Head of caudate nucleus (tissue), 42 donors: Measurements from ENCODE around the gene KISS1R.
"Not testable (repeated sequence)": the region's sequence is repeated elsewhere in the genome, so short reads cannot be mapped to it uniquely, and the experiment has no call there.

Experiments used
- DNase-seq, 42 donors: peaks; one replicate each; pipeline versions ENCODE4 v3.0.0 to v3.0.0-alpha.2; 2020 to 2021; ENCODE audit warnings: mixed read lengths in 7 of 42
- intact Hi-C: fragments of 100-400 bp; cut with DNase I; formaldehyde crosslinking; loops from one replicate; pipeline ENCODE4 v1.15.0; 2022

The KISS1R gene

GRCh38 chr19:879711-880438 is 37.3 kb upstream of the KISS1R start:
- intact Hi-C loops: no loop called here
- DNase-seq: no peak

- no peak for DNase-seq
- intact Hi-C loops: no loop called here
Observed at GRCh38 chr19:881385-882071, 35.6 kb upstream of the KISS1R start.

GRCh38 chr19:882871-883497 is 34.1 kb upstream of the KISS1R start:
- intact Hi-C loops: no loop called here
- DNase-seq: no peak

GRCh38 chr19:883661-884211 is 33.4 kb upstream of the KISS1R start:
- intact Hi-C loops: no loop called here

DNA sequence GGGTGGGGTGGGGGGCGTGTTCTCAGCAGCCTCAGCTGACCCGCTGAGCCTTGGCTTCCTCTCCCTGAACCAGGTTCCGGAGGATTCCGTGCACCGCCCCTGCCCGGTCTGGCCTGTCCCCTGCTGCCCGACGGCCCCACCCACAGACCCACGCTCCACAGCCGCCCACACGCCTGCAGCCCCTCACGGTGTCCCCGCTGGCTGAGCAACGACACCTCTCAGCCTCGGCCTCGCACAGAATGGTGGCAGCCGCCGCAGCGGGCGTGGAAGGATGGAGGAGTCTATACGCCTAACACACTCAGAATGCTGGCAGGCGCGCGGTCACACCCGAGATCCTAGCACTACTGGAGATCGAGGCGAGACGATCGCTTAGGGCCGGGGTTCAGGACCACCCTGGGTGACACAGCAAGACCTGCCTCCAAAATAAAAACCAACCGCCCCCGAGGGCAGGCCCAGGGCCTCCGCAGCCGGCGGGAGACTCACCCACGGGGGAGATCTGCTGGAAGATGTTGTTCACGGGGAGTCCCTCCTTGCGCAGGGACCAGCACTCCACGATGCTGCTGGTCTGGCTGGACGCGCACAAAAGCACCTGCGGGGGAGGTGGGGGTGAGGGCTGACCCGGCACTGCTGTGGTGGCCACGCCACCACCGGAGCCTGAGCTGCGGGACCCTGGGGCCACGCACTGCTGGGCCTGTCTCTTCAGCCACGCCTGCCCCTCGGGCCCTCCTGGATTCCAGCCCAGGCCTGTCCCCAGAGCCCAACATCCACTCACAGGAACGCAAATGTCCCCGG is 32.5 kb upstream of the KISS1R start:
- DNase-seq: no peak
- intact Hi-C loops: no loop called here

More at GRCh38 chr19:883661-884211, 33.4 kb upstream of the KISS1R start:
- no peak for DNase-seq

DNA sequence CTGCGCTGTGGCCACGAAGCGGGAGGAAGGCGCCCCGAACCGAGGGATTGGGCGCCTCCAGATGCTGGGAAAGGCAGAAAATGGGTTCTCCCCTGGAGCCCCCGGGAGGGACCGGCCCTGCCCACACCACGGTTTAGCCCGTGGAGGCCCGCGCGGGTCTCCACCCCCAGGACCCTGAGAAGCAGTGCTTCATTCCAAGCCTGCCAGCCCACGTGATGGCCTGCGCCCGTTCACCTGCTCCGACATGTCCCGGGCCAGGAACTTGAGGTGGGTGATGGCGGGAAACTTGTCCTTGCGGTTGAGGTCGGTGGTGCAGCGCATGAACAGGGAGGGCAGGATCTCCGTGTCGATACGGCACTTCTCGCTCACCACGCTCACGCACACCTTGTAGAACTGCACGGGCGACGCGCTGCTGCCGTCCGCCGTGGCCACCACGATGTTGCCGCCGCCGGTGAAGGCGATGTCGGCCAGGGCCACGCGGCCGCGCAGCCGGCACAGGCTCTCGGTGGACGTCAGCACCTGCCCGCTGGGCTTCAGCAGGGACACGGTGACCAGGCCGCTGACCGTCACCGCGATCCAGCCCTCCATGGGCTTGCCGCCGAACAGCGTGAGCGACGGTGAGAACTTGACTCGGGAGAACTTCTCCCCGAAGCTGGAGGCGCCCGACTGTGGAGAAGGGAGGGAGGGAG is 31.5 kb upstream of the KISS1R start:
- no peak for DNase-seq
- intact Hi-C loops: no loop called here

DNA sequence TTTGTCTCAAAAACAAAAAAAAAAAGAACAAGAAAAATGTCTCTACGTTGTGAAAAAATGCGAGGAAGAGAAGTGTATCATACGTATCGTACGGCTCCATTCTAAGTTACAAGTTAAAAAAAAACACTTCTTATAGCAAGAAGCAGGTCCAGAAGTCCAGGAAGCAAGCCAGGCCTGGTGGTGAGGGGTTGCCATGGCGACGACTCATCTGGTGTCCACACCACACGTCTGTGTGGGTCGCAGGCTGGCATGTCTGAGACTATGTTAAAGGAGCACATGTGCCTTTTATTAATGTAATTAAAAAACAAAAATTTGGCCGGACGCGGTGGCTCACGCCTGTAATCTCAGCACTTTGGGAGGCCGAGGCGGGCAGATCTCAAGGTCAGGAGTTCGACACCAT is 30.1 kb upstream of the KISS1R start:
- DNase-seq: no peak

DNA sequence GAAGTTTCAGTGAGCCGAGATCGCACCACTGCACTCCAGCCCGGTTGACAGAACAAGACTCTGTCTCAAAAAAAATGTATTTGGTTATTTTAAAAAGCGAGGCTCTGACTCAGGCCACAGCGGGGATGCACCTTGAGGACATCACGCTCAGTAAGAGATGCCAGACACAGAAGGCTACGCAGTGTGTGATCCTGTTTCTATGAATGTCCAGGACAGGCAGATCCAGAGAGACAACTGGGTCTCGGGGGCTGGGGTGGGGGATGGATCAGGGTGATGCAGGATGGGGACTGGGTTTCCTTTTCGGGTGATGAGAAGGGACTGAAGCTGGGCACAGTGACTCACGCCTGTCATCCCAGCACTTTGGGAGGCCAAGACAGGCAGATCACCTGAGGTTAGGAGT is 29.5 kb upstream of the KISS1R start:
- intact Hi-C loops: no loop called here
- DNase-seq: no peak

More for the DNA sequence above, 30.1 kb upstream of the KISS1R start:
- intact Hi-C loops: no loop called here

DNA sequence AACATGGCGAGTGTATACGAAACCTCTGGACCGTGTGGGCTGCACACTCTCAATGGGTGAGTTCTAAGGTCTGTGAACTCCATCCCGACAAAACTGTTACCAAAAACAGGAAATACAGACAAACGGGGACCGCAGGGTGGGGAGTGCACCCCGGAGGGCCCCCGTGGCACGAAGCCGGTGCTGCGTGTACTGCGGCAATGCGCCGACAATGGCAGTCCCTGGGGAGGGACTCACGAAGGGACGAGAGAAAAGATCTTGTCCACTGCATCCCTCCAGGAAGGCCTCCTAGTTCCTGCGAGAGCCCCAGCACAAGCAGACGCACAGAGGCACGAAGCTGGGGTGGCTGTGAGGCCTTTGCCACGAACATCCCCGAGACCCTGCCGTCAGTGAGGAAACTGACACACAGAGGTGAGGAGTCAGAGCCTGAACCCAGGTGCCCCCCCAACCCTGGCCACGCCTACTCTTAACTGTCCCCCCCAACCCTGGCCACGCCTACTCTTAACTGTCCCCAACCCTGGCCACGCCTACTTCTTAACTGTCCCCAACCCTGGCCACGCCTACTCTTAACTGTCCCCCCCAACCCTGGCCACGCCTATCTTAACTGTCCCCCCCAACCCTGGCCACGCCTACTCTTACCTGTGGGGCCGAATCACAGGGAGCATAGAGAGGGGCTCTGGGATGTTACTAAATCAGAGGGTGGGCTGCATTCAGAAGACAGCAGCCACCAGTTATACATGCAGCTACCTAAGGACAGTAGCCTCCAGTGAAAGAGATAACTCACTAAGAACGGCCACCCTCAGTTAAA is 28.4 kb upstream of the KISS1R start:
- intact Hi-C loops: no loop called here
- DNase-seq: no peak

DNA sequence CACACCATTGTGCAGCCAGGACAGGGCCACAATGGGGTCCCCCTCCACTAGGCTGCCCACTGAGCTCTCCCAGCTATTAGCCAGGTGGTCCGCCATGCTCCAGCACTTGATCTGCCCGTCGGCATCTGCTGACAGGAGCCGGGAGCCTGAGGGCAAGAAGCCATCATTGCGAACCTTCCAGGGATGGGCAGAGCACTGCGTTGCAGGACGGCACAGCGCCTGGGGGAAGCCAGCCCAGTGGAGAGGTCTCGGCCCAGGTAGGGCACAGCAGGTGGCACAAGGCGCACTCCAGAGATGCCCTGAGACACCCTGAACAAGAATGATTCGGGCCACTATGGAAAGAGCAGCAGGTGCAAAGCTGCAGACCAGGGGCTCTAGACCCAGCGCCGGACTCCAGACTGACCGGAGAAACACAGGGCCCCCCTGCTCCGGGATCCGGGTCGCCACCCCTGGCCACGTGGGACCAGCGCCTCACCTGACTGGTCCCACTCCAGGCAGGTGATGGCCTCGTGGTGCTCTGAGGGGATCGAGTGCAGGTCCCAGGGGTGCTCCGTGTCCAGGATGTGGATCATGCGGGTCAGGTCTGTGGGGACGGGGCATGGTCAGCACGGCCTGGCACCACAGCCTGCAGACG is 27.4 kb upstream of the KISS1R start:
- intact Hi-C loops: loop anchor here (5.0 kb wide), 1 partner anchor 92 kb away; the partner anchor contains the start of gene PTBP1
- DNase-seq: no peak

GRCh38 chr19:890831-891230 is 26.3 kb upstream of the KISS1R start:
- intact Hi-C loops: loop anchor here (5.0 kb wide), 1 partner anchor 94 kb away; the partner anchor contains the start of gene PTBP1
- DNase-seq: no peak

DNA sequence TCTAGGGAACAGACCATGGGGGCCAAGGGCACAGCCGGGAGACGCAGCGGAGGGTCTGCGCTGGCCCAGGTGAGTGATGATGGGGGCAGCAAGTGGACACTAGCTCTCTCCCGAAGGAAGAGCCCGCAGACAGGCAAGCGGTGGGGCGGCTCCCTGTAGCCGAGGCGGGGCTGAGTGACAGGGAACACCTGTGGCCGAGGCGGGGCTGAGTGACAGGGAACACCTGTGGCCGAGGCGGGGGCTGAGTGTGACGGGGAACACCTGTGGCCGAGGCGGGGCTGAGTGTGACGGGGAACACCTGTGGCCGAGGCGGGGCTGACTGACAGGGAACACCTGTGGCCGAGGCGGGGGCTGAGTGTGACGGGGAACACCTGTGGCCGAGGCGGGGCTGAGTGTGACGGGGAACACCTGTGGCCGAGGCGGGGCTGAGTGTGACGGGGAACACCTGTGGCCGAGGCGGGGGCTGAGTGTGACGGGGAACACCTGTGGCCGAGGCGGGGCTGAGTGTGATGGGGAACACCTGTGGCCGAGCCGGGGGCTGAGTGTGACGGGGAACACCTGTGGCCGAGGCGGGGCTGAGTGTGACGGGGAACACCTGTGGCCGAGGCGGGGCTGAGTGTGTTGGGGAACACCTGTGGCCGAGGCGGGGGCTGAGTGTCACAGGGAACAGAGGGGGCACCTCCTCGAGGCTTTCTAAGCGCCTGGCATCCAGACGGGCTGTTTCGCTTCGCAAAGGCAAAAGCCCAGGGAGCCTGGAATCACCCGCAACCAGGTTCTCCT is 25.5 kb upstream of the KISS1R start:
- not testable (repeated sequence) for DNase-seq
- intact Hi-C loops: loop anchor here (5.0 kb wide), 1 partner anchor 94 kb away; the partner anchor contains the start of gene PTBP1

DNA sequence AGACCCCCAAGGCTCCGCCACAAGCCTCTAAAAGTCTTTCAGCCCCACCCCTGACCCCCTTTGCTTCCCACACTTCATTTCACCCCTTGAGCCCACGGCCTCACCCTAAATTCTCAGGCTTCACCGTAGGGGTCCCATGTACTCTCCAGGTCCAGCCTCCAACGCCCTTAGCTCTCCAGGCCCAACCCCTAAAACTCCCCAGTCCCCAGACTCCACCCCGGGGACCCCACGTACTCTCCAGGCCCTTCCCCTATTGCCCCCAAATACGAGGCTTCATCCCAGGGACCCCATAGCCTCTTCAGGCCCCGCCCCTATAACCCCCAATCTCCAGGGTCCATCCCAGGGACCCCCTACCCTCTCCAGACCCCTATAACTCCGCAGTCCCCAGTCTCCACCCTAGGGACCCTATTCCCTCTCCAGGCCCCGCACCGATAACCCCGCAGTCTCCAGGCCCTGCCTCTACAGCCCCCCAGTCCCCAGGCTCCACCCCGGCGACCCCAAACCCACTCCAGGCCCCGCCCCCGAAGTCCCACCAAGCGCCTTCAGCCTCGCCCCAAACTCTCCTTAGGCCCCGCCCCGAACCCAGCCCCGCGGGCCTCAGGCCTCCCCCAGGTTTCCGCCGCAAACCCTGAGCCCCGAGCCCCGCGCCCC is 24.8 kb upstream of the KISS1R start:
- intact Hi-C loops: loop anchor here (5.0 kb wide), 1 partner anchor 95 kb away; the partner anchor contains the start of gene PTBP1
- no peak for DNase-seq

DNA sequence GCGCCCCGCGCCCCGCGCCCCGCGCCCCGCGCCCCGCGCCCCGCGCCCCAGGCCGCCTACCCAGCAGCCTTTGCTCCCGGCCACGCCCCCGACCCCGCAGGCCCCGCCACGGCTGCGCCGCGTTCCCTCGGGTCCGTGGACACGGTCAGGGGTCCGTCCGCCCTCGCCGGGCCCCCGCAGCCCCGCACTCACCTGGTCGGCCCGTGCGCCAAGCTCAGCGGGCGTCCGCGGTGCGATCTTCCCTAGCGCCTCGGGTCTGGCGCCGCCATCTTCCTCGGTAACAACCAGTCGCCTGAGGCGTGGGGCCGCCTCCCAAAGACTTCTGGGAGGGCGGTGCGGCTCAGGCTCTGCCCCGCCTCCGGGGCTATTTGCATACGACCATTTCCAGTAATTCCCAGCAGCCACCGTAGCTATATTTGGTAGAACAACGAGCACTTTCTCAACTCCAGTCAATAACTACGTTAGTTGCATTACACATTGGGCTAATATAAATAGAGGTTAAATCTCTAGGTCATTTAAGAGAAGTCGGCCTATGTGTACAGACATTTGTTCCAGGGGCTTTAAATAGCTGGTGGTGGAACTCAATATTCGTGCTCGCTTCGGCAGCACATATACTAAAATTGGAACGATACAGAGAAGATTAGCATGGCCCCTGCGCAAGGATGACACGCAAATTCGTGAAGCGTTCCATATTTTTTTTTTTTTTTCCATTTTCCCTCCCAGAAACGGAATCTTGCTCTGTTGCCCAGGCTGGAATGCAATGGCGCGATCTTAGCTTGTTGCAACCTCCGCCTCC is 24.0 kb upstream of the KISS1R start, which contains the start of the genes MED16 and RNU6-9:
TSS of gene MED16 (minus strand) at position 294 of the 796 bp plus-strand sequence. CDS start 2,056 bp downstream, outside the sequence.
TSS of gene RNU6-9 (plus strand) at position 591 of the 796 bp plus-strand sequence.
- DNase-seq: peak; percentile 84 to 97 (median 93)
- intact Hi-C loops: loop anchor here (5.0 kb wide), 1 partner anchor 96 kb away; the partner anchor contains the start of gene PTBP1

DNA sequence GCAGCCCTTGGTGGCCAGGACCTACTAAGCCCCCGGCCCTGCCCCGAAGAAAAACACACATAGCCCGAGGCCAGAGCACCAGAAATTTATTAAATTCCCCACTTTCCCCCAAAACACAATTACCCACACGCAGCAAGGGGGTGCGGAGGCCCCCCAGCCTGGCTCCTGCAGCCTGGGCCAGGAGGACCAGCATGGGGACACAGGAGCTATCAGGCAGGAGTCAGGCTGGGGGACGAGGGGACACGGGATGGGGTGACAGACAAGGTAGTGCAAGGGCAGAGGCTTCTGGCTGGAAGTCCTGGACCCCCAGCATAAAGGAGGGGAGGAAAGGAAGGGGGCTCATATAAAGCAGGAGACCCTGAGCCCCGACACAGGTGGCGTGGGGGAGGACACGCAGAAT is 20.7 kb upstream of the KISS1R start:
- no peak for DNase-seq
- intact Hi-C loops: no loop called here
